Measurements from ENCODE around the gene PLRG1. TPM values are rescaled to one million over a fixed set of nuclear protein-coding genes. Genes with fewer than 3 reads are reported as not detected.
A peak's percentile ranks its signal among the peaks of the same experiment; 100 is the strongest.

The PLRG1 gene
- total RNA-seq, 4 donors from 2014 or later: 50.3 to 69.9 (median 63.5) TPM

DNA sequence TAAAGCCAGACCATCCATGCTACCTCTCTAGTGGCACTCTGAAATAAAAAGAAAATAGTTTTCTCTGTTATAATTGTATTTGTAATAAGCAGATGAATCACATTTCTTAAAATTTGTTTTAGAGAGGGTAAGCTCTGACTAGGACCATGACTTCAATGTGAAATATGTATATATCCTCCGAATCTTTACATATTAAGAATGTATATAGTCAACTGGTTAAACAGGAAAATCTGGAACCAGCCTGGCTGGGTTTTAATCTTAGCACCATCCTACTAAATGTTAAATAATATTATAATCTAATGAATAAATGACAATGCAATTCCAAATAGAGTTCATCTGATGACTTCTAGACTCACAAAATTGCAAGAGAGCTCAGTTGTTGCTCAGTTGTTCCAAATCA lies 14.1 kb upstream of the PLRG1 start:
- no peaks in the 10 kb centered on the region for H3K27me3 ChIP-seq
- no peaks in the 10 kb centered on the region for H3K9me3 ChIP-seq
- no peaks in the 10 kb centered on the region for H3K4me1 ChIP-seq
- no peak for DNase-seq
- TF ChIP-seq, protein P1, sequence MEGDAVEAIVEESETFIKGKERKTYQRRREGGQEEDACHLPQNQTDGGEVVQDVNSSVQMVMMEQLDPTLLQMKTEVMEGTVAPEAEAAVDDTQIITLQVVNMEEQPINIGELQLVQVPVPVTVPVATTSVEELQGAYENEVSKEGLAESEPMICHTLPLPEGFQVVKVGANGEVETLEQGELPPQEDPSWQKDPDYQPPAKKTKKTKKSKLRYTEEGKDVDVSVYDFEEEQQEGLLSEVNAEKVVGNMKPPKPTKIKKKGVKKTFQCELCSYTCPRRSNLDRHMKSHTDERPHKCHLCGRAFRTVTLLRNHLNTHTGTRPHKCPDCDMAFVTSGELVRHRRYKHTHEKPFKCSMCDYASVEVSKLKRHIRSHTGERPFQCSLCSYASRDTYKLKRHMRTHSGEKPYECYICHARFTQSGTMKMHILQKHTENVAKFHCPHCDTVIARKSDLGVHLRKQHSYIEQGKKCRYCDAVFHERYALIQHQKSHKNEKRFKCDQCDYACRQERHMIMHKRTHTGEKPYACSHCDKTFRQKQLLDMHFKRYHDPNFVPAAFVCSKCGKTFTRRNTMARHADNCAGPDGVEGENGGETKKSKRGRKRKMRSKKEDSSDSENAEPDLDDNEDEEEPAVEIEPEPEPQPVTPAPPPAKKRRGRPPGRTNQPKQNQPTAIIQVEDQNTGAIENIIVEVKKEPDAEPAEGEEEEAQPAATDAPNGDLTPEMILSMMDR (IDR thresholded peaks at IDR 0.05): no peak
- TF ChIP-seq POLR2A (IDR thresholded peaks at IDR 0.05): no peak
- no peaks in the 10 kb centered on the region for H3K36me3 ChIP-seq
- H3K27ac ChIP-seq: no peak overlapping the region
- intact Hi-C loops (cut with DNase I): no loop called here
- WGBS, 2 donors: 93 to 95% methylated on average over 1 of the region's 1 CpG
- H3K4me3 ChIP-seq (replicated peaks in 1 of 3): no peak overlapping the region

DNA sequence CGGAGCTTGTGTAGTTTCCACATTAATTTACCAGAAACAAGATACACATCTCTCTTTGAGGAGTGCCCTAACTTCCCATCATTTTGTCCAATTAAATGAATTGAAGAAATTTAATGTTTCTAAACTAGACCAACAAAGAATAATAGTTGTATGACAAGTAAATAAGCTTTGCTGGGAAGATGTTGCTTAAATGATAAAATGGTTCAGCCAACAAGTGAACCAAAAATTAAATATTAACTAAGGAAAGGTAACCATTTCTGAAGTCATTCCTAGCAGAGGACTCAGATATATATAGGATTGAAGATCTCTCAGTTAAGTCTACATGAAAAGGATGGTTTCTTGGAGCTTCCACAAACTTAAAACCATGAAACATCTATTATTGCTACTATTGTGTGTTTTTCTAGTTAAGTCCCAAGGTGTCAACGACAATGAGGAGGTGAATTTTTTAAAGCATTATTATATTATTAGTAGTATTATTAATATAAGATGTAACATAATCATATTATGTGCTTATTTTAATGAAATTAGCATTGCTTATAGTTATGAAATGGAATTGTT lies 12.6 kb upstream of the PLRG1 start, which contains the start of gene FGB:
FGB (plus strand) TSS at position 315 of the 558 bp plus-strand sequence; CDS start at position 323, 8 bp downstream.
- Histone ChIP-seq H3K4me3 (replicated peaks in 1 of 3) (no peak within 1 kb of the TSS), H3K27me3 (no peaks in the 10 kb centered on the region), H3K9me3 (no peaks in the 10 kb centered on the region), H3K36me3 (no peaks in the 10 kb centered on the region), H3K4me1 (no peaks in the 10 kb centered on the region), H3K27ac (no peak within 1 kb of the TSS)
- no peak for DNase-seq
- intact Hi-C loops (cut with DNase I): no loop called here
- 72 to 75% methylated on average over 2 of the region's 2 CpGs for WGBS, 2 donors
- no peak for TF ChIP-seq POLR2A (IDR thresholded peaks at IDR 0.05)

DNA sequence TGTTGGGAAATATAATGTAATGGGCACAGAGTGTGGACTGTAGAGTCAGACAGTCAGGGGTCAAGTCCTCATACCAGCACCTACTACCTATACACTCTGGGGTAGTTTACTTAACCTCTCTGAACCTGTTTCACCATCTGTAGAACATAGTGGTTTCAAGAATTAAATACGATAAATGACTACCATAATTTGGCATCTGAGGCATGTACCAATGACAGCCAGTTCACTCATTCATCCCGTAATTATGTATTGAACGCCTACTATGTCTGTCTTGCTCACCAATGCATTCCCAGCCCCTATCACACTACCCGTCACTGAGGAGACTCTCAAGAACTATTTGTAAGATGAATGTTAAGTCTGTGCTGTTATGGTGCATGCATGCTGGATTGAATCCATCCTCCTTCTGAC lies 10.6 kb upstream of the PLRG1 start:
- 91% methylated on average over 4 of the region's 4 CpGs for WGBS, 2 donors
- no peak overlapping the region for H3K4me3 ChIP-seq (replicated peaks in 1 of 3)
- intact Hi-C loops (cut with DNase I): no loop called here
- no peaks in the 10 kb centered on the region for H3K9me3 ChIP-seq
- H3K36me3 ChIP-seq: no peaks in the 10 kb centered on the region
- no peak for DNase-seq
- TF ChIP-seq POLR2A (IDR thresholded peaks at IDR 0.05): no peak
- TF ChIP-seq, protein P1 (IDR thresholded peaks at IDR 0.05): no peak
- no peaks in the 10 kb centered on the region for H3K4me1 ChIP-seq
- H3K27me3 ChIP-seq: no peaks in the 10 kb centered on the region
- no peak overlapping the region for H3K27ac ChIP-seq

DNA sequence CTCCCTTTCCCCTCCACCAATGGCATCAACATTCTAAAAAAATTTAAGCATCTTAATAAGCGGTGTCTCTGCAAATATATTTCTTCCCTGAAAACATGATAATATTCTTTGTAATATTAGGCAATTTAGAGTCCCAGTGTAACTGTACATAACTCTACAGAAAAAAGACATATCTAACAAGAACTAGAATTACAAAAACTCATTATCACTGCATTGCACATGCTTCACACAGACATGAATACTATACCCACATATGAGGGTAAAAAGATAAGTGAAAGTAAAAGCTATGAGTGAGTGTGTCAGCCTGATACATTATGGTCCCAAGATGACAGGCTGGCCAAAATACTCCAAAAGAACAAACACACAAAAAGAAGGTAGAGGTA lies 10.2 kb upstream of the PLRG1 start:
- Histone ChIP-seq H3K4me3 (replicated peaks in 1 of 3) (no peak overlapping the region), H3K9me3 (no peaks in the 10 kb centered on the region), H3K27me3 (no peaks in the 10 kb centered on the region), H3K36me3 (no peaks in the 10 kb centered on the region), H3K27ac (no peak overlapping the region), H3K4me1 (no peaks in the 10 kb centered on the region)
- 97 to 100% methylated on average over 1 of the region's 1 CpG for WGBS, 2 donors
- no peak for DNase-seq
- intact Hi-C loops (cut with DNase I): no loop called here
- TF ChIP-seq POLR2A (IDR thresholded peaks at IDR 0.05): no peak
- TF ChIP-seq, protein P1 (IDR thresholded peaks at IDR 0.05): no peak

DNA sequence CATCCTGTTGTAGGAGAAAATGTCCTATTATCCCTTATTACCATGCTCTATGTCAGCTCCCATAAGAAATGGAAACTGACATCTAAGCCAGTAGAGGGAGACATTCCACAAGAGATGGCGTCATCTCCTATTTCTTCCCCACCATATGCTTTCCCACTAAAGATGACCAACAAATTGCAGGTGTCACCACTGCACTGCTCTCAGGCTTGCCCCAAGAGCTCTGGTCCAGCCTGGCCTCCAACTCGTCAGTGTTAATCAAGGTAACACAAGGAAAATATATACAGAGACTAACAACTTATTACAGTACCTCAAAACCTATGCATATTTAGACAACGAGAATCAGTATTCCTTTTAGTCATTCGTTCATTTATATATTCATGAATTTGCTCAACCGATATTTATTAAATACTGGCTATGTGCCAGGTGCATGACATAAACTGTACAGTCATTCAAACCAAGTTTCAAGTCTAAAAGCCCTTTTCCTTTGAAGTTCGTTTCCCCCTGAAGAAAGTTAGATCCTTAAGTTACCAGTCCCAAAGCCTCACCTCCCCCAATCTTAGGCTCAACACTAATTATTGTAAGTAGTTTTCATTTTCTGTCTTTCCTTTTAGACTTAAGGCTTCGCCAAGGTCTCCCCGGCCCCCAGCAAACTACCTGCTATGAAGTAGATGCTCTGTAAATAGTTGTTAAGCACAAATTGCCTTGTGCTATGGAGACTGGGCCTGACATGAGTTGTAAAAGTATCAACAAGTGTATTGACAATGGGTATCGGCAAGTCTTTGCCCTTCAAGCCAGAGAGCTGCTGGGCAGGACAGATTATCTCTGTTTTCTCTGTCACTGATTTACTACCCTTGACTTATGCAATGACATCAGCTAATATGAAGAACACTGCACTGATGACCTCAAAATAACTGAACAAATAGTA lies 9.6 kb upstream of the PLRG1 start:
- H3K9me3 ChIP-seq: no peaks in the 10 kb centered on the region
- intact Hi-C loops (cut with DNase I): loop anchor here (5.0 to 10.0 kb wide), 2 partner anchors 55 to 63 kb away; no protein-coding TSS in a partner anchor
- no peaks in the 10 kb centered on the region for H3K4me1 ChIP-seq
- no peak overlapping the region for H3K4me3 ChIP-seq (replicated peaks in 1 of 3)
- H3K27ac ChIP-seq: no peak overlapping the region
- WGBS, 2 donors: 74 to 79% methylated on average over 9 of the region's 9 CpGs
- no peaks in the 10 kb centered on the region for H3K36me3 ChIP-seq
- DNase-seq: no peak
- H3K27me3 ChIP-seq: no peaks in the 10 kb centered on the region
- TF ChIP-seq, protein P1 (IDR thresholded peaks at IDR 0.05): peak in 4 of 6 experiments; percentile 14 to 45 (median 40)
- no peak for TF ChIP-seq POLR2A (IDR thresholded peaks at IDR 0.05)

All from thyroid gland (tissue), 4 donors.